Activated T-helper 1 cell treated with Interleukin-2 at 50 U/mL for 16 hours (primary cell): ENCODE data around the gene CTIF.

Source experiments
- DNase-seq: peaks from one replicate; pipeline ENCODE4 v3.0.0-alpha.2; 2020; ENCODE audit warnings: low read depth

CTIF gene

DNA sequence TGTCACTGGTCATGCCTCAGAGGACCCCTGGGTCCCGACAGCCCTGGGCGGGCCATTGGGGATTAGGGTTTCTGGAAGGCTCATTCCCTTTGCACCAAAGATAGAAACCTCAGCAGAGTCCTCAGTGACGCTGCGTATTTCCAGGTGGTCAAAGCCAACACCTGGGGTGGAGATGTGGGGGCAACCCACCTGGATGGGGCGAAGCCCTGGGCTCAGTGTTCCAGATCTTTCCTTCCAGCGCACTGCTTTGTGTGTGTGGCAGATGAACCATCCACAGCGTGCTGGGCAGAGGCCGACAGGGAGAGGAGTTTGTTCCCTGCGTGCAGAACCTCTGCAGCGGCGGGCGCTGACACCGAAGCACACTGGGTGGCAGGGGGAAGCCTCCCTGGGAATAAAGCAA, 143.9 kb downstream of the CTIF start:
- DNase-seq, result no peak

GRCh38 chr18:48683197-48683596, 144.4 kb downstream of the CTIF start:
- no peak for DNase-seq

DNA sequence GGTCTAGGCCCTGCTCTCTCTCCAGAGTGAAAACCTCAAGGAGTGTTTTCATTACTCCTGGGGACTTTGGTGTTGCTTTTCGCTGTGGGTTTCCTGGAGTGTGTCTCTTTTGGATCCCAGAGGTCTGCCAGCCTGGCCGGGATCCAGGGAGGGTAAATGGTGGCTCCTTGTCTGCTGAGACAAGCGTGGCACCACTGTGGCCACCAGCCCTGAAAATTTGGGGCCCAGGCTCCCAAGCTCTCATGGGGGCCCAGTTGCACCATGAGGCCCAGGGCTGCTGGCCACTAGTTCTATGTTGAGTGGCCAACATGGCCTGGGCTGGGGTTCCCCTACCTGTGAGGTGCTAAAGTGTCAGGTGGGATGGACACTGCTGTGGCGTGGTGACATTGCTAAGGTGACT, 144.8 kb downstream of the CTIF start:
- DNase-seq, result no peak

DNA sequence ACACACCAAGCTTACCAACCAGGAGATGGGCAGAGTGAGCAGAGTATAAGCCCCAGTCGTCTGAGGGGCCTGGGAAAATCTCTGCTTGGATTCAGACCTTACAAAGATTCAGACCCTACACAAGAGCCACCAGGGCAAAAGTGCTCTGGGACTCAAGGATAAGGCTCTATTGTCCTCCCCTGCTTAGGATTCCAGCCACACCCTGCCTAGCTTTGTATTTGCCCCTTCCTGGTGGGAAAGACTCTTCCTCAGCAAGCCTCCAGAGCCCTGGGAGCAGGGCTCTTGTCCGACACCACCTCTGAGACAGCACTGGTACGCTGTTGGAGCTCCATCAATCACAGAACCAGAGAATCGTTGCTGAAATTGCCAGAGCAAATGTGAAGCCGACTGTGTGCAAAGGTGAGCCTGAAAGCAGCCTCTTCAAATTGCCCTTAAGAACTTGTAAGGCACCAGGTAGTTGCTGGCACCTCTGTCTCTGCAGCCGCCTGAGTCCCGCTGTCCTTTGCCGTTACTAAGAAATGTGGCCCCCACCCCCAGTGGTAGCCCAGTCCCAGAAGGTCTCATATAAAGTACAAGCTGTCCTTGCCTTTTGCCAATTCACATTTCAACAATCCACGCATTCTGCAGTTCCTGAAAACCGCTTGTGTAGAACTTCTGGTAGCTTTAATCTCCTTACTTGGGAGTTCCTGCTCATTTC, 148.7 kb downstream of the CTIF start:
- no peak for DNase-seq

- no peak for DNase-seq
Measured at GRCh38 chr18:48688961-48689360, 150.1 kb downstream of the CTIF start.

GRCh38 chr18:48689548-48689947, 150.7 kb downstream of the CTIF start:
- DNase-seq, result no peak

- no peak for DNase-seq
Measured at GRCh38 chr18:48690494-48690893, 151.7 kb downstream of the CTIF start.

- DNase-seq, result no peak
Measured at GRCh38 chr18:48693006-48693405, 154.2 kb downstream of the CTIF start.

DNA sequence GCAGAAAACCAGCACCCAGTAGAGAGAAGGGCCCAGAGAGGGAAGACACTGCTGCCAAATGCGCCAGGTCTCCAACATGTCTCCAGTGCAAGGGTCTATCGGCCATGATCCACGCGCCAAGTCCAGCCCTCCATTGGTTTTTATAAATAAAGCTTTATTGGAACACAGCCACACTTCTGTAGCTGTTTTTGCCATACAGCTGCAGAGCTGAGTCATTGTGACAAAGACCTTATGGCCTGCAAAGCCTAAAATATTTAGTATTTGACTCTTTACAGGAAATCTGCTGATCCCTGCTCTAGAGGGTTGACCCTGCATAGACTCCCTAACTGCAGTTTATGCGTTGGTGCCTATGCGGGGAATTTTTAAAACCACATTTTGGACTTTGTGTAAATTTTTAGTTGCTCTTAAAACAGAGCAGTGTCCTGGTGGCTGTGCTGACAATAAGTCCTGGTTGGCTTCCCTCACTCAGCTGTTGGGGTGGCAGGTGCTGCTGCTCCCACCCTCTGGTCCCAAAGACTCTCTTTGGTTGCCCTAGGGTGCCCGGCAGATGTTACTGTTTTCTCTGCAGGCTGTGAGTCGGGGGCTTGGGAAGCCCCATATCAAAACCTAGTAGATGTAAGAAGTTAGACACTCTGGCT, 154.9 kb downstream of the CTIF start:
- no peak for DNase-seq

DNA sequence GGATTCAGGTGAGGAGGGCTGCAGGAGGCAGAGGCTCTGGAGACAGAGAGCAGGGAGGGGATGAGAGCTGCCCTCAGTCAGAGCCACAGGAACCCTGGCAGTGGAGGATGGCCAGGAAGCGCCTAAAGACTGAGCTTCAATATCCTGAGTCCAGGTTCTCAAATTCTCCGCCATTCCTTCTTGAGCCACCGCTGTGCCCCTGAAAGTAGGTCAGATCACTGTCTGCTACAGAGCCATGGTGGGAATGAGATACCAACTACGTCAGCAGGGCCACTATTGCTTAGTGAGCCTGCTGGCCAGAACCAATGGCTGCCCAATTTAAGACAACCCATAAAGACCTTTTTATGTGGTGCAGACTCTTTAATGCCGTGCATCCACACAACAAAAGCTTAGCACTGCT, 155.5 kb downstream of the CTIF start:
- no peak for DNase-seq

DNA sequence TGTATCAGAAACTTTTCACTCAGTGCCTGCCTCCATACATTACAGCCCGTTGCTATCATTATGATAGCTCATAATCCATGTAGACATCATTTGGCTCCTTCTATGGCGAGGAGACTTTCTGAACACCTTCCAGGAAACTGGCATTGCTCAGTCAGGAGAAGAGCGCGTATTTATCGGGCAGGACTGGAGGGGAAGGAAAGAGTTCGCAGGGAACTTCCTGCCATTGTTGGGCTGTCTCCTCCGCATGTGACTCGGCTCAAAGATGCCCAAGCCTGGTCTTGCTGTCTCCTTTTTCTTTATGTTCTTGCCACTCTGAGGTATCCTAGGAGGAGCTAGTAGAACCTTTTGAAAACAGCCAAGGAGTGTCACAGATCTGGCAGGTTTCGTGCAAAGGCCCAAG, 156.8 kb downstream of the CTIF start:
- DNase-seq, result no peak

DNA sequence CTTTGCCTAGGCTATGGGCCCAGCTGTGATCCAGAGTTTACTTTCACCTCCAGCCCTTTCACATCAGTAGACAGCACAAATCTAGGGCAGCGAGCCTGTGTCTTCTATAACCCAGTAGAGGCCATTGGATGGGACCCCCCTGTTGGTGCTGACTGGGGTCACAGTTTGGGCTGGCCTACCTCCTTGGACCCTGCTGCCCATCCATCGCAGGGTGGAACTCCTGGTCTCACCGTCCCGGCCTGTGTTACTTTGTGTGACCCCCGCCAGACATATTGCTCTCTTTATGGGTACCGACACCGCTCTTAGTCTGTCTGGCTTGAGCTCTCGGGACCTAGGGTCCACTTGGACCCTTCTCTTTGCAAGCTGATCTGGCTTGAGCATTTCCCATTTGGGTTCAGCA, 157.4 kb downstream of the CTIF start:
- no peak for DNase-seq

DNA sequence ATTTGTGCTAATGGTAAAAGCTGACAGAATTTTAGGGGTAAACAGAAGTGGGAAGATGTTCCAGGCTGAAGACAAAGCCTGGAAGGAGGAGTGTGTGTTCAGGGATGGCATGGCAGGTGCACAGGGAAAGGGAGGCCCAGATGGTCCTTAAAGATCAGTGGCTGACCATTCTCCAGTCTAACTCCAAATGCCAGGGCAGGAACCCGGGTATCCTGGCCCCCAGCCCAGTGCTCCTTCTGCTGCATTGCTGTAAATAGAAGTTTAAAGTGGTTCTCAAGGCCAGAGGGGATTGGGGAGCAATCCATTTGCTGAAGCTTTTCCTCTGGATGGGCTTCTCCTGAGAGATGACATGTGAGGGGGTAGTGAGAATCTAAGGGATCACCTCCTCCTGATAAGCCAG, 158.6 kb downstream of the CTIF start:
- no peak for DNase-seq

DNA sequence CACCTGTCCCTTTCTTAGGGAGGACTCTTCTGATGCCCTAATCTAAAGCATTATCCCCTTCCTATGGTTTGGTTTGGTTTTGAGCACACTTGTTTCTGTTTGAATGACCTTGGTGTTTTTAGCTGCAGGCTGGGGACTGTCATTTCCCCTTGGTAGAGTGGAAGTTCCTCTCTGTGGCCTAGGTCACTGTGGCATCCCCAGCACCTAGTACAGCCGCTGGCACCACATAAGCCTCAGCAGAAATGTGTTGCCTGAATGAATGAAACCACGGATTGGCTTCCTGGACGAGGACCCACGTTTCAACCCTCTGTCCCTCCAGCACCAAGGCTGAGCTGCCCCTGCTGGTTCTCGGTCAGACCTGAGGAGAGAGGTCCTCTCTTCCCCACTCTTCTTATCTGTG, 159.9 kb downstream of the CTIF start:
- no peak for DNase-seq

DNA sequence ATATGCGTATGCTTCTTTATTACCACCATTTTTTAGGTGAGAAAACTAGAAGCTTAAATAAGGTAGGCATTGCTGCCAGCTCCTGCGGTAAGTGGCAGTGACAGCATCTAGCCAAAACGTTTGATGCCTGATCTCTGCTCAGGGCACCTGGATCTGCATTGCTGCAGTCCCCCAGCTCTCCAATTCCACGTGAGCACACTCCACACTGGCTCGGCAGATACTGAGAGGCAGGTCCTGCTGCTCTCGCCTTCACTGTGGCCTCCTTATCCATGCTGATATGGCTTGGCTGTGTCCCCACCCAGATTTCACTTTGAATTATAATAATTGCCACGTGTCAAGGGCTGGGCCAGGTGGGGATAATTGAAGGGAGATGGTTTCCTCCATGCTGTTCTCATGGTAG, 160.9 kb downstream of the CTIF start:
- DNase-seq, result no peak

DNA sequence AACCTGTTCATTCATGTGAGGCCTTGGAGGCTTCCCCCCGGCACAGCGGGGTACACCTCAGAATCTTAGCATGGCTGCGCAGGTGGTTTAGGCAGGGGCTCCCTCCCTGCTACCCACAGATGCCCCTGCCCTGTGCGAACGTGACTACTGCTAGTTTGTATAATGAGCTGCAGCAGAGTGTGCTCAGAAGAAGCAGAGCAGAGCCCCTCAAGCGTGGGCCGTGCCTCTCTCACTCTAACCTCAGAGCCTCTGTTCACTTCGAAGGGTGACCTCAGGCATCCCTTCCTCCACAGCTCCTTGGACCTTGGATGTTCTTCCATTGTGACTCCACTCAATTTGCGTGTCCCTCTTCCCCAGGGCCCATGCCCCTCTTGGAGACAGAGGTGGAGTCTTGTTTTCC, 161.6 kb downstream of the CTIF start:
- DNase-seq, result no peak

GRCh38 chr18:48702346-48703027, 163.7 kb downstream of the CTIF start:
- DNase-seq, result no peak

- DNase-seq, result no peak
Measured at GRCh38 chr18:48703028-48703386, 164.2 kb downstream of the CTIF start.

- DNase-seq, result no peak
Measured at GRCh38 chr18:48703418-48703817, 164.6 kb downstream of the CTIF start.

DNA sequence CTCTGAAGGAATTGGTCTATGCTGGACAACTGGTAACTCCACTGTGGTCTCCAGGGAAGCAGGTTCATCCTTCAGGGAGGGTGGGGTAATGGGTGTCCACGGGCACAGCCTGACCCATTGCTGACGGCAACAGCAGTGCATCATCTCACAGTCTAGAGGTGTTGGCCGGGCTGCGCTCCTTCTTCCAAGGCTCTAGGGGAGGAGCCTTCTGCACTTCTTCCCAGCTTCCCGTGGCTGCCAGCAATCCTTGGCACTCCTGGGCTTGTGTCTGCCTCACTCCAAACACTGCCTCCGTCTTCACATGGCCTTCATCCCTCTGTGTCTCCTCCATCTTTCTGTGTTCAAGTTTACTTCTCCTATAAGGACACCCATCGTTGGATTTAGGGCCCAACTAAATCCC, 166.2 kb downstream of the CTIF start:
- no peak for DNase-seq

DNA sequence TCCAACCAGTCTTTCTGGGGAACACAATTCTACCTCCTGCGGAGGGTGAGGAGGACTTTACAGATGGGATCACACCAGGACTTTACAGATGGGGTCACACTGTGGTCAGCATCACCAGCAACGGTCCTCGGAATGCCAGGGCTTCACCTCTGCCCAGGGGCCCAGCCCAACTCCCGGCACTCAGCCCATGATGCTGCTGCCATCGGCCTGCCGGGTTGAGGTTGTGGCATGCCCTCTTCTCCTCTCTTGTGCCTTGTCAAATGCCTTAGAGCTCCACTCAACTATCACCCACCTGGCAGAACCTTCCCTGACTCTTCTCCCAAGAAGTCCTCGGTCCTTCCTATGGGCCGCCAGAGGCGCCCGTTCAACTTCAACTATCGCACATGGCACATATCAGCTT, 166.7 kb downstream of the CTIF start:
- DNase-seq, result no peak

GRCh38 chr18:48706731-48707130, 167.9 kb downstream of the CTIF start:
- no peak for DNase-seq

DNA sequence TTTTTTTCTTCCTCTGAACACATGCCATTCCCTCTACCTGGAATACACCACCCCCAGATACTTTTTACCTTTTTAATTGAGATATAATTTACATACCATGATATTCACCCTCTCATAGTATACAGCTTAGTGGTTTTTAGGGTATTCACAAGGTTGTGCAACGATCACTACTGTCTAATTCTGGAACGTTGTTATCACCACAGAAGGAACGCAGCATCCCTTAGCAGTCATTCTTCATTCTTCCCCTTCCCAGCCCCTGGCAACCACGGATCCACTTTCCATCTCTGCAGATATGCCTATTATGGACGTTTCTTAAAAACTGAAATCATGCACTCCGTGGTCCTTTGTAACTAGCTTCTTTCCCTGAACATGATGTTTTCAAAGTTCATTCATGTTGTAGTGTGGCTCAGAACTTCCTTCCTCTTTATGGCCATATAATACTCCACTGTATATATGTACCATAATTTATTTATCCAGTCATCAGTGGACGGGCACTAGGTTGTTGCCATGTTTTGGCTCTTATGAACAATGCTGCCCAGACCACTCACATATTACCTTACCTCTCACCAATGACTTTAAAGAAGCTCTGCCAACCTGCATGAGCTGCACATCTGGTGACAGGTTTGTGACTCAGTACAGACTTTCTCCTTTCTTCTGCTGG, 168.9 kb downstream of the CTIF start:
- DNase-seq, result no peak
